ENCODE results near the gene EBF4.

The EBF4 gene

DNA sequence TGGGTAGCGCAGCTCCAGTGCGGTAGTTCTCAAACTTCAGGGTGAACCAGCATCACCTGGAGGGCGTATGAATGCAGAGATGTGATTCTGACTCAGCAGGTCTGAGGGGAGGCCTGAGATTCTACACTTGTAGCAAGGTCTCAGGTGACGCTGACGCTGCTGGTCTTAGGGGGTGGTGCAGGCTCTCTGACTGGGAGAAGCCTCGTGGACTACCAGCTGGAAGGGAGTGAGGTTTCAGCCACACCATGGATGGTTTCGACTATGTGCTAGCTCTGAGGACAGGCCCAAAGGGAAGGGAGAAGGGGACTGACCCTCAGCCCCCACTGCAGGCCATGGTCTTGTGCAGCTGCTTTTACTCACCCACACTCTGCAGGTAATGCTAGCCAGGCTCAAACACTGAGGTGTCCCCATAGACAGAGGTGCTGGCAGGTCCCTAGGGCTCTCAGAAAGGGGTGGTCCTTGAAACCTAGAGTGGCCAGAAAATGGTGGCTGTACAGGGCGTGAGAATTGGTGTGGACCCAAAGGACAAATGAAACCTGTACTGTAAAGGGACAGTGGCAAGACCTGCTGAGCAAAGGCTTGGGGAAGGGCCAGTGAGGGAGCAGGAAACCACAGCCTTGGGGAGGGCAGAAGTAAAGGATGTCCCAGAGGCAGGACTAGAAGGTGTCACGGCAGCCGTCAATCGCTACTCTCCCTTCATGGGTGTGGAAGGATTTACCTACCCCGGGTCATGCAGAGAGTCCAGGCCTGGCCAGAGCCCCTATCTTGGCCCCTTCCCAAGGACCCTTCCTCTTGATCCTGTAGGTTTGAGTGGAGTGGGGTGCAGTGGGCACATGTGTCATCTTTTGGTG is 52.7 kb downstream of the EBF4 start:
- no peak for DNase-seq

DNA sequence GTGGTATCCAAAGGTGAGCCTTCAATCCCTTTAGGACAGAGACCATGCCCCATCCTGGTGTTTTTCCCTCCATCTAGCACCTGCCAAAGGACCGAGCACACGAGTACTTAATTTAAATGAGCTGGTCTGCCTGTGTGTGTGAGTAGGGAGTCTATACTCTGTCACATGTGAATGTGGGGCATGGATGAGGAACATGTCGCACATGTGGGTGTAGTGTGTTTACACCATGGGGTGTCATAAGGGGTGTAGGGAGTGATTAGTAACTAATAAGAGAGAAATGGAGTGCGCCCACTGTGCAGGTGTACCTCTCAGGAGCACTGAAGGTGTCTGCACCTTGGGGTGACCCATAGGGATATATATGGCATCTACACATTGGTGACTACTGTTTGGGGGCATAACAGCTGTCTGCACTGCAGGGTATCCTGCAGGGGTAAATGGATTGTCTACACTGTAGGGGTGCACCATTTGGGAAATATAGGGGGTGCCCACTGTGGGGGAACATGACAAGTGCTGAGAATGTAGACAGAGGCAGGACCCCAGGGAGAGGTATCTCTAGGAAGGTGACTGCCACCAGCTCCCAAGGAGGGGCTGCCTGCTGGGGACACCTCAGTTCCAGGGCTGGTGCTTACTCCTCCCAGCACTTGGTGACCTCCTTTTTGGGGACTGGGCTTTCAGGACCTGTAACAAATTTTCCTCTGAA is 53.5 kb downstream of the EBF4 start:
- no peak for DNase-seq

DNA sequence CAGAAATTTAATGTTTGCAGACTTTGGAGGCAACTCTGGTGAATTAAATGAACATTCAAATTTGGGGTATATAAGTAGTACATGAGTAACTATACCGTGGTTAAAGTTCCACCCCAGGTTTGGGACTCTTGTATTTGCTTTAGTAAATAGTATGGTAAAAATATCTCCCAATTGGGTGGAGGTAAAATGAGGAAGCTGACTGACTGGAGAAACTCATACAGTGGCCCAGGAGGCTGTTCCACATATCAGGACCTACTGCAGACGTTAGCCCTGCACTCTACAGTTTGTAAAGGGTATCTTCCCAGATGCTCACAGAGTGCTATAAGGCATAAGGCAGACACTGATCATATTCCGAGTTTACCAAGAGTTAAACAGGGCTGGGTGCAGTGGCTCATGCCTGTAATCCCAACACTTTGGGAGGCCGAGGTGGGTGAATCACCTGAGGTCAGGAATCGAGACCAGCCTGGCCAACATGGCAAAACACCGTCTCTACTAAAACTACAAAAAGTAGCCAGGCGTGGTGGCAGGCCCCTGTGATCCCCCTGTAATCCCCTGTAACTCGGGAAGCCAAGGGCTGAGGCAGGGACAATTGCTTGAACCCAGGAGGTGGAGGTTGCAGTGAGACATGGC is 54.2 kb downstream of the EBF4 start:
- no peak for DNase-seq

GRCh38 chr20:2747676-2748235 is 55.2 kb downstream of the EBF4 start:
- no peak for DNase-seq

DNA sequence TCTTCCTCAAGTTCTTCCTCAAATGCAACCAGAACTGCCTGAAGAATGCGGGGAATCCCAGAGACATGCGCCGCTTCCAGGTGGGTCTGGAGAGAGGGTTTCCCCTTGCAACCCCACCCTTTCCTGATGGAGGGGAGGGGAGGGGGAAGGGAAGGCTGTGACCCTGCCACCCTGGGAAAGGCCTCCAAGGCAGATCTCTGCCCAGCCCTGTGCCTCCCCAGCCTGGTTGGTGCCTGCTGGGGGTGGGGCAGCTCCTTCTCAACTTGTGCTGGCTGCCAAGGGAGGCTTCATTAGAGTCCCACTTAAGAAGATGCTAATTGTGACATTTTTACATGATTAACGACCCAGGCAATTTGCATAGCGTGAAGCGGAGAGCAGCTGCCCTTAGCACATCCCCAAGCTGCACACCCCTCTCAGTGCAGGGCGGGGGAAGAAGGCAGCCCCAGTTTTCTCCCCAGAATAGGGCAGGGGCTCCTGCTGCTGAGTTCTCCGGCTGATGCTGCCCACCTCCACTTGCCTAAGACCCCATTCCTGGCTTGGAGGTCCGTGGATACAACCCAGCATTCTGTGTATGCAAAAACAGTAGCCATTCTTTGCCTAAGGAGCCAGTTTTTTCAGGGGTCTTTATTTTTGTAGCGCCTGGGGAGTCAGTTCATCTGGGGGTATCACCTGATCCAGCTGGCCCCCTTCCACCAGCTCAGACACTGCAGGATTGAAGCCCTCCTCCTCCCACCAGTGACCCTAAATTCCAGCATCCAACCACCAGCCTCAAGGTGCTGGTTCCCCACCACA is 56.2 kb downstream of the EBF4 start:
- DNase-seq: no peak

DNA sequence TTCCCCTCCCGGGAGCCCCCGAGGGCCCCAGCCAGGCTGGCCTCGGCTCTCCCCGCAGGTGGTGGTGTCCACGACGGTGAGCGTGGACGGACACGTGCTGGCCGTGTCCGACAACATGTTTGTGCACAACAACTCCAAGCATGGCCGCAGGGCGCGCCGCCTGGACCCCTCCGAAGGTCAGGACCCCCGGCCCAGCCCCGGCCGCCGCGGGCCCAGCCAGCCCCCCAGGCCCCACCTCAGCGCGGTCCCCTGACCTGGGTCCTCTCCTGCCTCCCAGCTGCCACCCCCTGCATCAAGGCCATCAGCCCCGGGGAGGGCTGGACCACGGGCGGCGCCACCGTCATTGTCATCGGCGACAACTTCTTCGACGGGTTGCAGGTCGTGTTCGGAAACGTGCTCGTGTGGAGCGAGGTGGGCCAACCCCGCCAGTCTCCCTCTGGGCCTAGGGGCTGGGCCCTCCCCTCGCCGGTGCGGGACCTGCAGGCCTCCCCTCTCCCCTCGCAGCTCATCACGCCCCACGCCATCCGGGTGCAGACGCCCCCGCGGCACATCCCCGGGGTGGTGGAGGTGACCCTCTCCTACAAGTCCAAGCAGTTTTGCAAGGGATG is 56.9 kb downstream of the EBF4 start:
- no peak for DNase-seq

- DNase-seq: no peak
Measured at GRCh38 chr20:2749951-2750490, 57.4 kb downstream of the EBF4 start.

DNA sequence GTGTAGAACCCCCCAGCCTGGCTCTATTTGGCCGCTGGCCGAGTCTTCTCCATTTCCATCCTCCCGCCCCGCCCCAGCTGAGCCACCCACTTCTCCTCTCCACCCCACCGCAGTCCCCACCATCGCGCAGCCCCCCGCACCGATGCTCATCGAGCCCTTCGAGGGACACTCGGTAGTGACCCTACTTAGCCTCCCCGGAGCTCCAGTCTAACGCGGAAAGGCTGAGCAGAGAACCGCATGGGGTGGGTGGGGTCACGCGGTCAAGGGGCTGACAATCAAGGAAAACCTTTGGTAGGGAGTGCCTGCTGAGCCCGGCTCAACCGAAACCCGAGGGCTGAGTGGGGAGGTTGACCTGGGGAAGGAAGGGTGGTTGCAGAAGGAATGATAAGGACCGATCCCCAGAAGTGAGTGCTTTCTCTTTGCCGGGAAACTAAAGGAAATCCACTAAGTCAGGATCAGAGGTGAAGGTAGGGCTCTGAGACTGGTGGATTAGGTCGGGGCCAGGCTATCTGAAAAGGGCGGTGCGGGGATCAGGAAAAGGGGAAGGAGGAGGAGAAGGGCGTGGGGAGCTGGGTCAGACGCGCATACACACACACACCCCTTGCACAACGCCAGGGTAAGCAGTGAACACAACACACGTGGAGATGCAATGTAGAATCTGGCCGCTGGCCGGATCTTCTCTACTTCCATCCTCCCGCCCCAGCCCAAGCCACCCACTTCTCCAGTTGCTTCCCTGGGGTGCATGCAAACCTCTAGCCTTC is 58.1 kb downstream of the EBF4 start:
- DNase-seq: no peak

DNA sequence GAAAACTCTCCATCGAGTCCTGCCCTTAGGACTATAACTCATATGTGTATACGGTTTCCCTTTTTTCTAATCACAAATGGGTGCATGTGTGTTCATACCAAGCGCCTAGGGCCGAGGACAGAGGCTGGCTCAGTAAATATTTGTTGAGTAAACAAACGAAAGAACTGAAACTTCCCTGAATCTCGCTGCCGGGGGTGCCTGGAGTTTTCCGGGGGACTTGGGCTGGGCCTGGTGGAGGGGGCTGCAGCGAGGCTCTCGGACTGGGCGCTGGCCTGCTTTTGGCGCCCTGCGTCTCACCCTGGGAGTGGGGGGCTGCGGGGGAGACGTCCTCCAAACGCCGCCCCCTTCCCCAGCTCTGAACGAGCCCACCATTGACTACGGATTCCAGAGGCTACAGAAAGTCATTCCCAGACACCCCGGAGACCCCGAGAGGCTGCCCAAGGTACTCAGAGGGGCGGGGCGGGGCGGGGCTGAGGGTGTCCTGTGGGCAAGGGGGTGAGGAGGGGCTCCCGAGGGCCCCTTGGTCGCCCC is 58.8 kb downstream of the EBF4 start:
- no peak for DNase-seq

DNA sequence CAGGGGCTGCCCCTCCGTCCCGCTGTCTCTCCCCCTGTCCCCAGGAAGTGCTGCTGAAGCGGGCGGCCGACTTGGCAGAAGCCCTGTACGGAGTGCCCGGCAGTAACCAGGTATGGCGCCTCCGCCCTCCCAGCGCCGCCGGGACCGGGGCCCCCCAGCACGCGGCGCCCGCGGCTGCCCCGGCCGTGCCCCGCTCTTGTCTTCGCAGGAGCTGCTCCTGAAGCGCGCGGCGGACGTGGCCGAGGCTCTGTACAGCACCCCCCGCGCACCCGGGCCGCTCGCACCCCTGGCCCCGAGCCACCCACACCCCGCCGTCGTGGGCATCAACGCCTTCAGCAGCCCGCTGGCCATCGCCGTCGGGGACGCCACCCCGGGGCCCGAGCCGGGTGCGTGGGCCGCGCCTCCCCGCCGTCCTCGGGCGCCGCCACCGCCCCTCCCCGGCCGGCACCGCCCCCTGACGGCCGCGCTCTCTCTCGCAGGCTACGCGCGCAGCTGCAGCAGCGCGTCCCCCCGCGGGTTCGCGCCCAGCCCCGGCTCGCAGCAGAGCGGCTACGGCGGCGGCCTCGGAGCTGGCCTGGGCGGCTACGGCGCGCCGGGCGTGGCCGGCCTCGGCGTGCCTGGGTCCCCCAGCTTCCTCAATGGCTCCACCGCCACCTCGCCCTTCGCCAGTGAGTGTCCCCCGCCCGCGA is 59.4 kb downstream of the EBF4 start:
- peak; percentile 33 for DNase-seq

- peak; percentile 35 for DNase-seq
Measured at GRCh38 chr20:2752567-2753460, 60.2 kb downstream of the EBF4 start.

- DNase-seq: no peak
Measured at GRCh38 chr20:2753461-2754040, 61.0 kb downstream of the EBF4 start.

- no peak for DNase-seq
Measured at GRCh38 chr20:2754424-2754823, 61.8 kb downstream of the EBF4 start.

- no peak for DNase-seq
Measured at GRCh38 chr20:2755451-2756055, 63.0 kb downstream of the EBF4 start.

DNA sequence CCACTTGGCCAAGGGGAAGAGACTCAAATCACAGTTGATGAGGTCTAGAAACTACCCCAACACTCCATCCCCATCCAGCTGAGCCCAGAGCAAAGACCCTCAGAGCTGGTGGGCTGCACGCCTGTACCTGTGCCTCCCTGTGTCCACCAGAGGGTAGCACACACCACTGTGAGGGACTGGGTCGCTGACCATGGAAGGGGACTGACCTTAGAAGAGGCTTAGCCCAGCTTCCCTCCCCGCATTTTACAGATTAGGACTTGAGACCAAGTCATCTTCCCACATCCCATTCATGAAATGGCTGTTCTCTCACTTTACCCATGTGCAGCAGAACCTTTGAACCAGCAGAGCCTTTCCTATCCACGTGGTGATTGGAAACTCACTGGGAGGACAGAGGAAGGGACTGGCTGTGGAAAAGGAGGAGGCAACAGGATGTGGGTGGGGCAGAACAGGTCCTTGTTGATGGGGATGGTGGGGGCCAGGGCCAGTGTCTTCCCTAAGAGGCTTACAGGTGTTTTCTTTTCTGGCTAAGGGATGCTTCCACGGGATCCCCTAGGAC is 63.6 kb downstream of the EBF4 start:
- DNase-seq: no peak

GRCh38 chr20:2757001-2757400 is 64.4 kb downstream of the EBF4 start:
- DNase-seq: no peak

GRCh38 chr20:2757969-2758368 is 65.4 kb downstream of the EBF4 start:
- no peak for DNase-seq

- DNase-seq: no peak
Measured at GRCh38 chr20:2759143-2759542, 66.6 kb downstream of the EBF4 start.
